ENCODE measurements around the gene TMEM132D. TPM values are rescaled to one million over a fixed set of nuclear protein-coding genes. Genes with fewer than 3 reads are reported as not detected.

Gene TMEM132D
- total RNA-seq, 2 donors from 2014 or later, result not detected

DNA sequence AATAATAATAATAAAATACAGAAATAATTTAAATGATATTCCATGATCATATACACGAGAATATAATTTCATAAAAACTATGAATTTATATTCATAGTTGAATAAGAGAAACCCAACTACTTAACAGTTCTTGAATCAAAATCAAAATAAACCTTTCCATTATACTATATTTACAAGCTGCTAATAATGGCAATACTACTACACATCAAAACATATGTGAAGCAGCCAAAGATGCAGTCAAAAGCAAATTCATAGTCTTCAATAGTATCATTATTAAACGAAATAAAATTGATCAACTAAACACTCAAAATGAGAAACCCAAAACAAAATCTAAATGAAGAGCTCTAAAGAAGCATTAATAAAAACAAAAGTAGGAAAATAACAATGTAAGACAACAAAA lies 197.1 kb downstream of the TMEM132D start:
- ATAC-seq (ENCODE audit: insufficient number of reproducible peaks, low FRiP score, low read depth), result no peak
- no peak for DNase-seq (ENCODE audit: low spot score)
- no peaks in the 10 kb centered on the region for H3K27me3 ChIP-seq (replicated peaks; ENCODE audit: insufficient read depth)
- H3K36me3 ChIP-seq, result no peaks in the 10 kb centered on the region
- H3K9me3 ChIP-seq, result peaks cover 2% of the 10 kb centered on the region
- H3K27ac ChIP-seq, result no peak overlapping the region
- no peak overlapping the region for H3K4me3 ChIP-seq
- TF ChIP-seq, protein P1, sequence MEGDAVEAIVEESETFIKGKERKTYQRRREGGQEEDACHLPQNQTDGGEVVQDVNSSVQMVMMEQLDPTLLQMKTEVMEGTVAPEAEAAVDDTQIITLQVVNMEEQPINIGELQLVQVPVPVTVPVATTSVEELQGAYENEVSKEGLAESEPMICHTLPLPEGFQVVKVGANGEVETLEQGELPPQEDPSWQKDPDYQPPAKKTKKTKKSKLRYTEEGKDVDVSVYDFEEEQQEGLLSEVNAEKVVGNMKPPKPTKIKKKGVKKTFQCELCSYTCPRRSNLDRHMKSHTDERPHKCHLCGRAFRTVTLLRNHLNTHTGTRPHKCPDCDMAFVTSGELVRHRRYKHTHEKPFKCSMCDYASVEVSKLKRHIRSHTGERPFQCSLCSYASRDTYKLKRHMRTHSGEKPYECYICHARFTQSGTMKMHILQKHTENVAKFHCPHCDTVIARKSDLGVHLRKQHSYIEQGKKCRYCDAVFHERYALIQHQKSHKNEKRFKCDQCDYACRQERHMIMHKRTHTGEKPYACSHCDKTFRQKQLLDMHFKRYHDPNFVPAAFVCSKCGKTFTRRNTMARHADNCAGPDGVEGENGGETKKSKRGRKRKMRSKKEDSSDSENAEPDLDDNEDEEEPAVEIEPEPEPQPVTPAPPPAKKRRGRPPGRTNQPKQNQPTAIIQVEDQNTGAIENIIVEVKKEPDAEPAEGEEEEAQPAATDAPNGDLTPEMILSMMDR (IDR thresholded peaks at IDR 0.05), result no peak
- H3K4me1 ChIP-seq (ENCODE audit: control insufficient read depth in 1 of 2, low read depth in 2 of 2), result no peaks in the 10 kb centered on the region

GRCh38 chr12:129704232-129704830 lies 199.5 kb downstream of the TMEM132D start:
- peaks cover 2% of the 10 kb centered on the region for H3K9me3 ChIP-seq
- H3K27me3 ChIP-seq (replicated peaks; ENCODE audit: insufficient read depth), result no peaks in the 10 kb centered on the region
- no peaks in the 10 kb centered on the region for H3K4me1 ChIP-seq (ENCODE audit: control insufficient read depth in 1 of 2, low read depth in 2 of 2)
- H3K27ac ChIP-seq, result no peak overlapping the region
- no peak overlapping the region for H3K4me3 ChIP-seq
- TF ChIP-seq, protein P1 (IDR thresholded peaks at IDR 0.05), result no peak
- no peaks in the 10 kb centered on the region for H3K36me3 ChIP-seq
- ATAC-seq (ENCODE audit: insufficient number of reproducible peaks, low FRiP score, low read depth) (no peak), DNase-seq (ENCODE audit: low spot score) (no peak)

DNA sequence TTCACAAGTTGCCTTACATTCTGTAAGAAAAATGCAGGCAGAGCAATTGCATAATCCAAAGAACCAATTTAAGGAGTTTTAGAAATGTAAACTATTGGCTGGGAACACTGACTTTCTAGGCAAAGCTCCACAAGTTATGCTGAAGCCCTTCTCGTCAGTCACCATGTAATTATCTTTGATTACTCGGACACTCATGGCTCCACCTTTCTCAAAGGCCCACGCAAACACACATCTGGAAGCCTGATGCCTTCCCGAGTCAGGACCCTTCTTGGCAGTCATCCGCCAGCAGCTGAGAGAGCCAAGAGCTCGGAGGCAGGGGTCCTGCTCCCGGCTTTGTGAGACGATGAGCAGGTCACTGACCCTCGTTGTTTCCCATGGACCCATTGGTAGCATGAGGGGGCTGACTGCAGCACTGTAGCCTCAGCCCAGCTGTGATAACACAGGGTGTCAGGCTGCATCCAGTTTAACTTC lies 202.2 kb downstream of the TMEM132D start:
- ATAC-seq (ENCODE audit: insufficient number of reproducible peaks, low FRiP score, low read depth) (no peak), DNase-seq (ENCODE audit: low spot score) (no peak)
- no peaks in the 10 kb centered on the region for H3K36me3 ChIP-seq
- no peak overlapping the region for H3K27ac ChIP-seq
- TF ChIP-seq, protein P1 (IDR thresholded peaks at IDR 0.05), result no peak
- no peaks in the 10 kb centered on the region for H3K4me1 ChIP-seq (ENCODE audit: control insufficient read depth in 1 of 2, low read depth in 2 of 2)
- H3K27me3 ChIP-seq (replicated peaks; ENCODE audit: insufficient read depth), result no peaks in the 10 kb centered on the region
- no peak overlapping the region for H3K4me3 ChIP-seq
- H3K9me3 ChIP-seq, result peaks cover under 1% of the 10 kb centered on the region

GRCh38 chr12:129700036-129700435 lies 203.8 kb downstream of the TMEM132D start:
- no peaks in the 10 kb centered on the region for H3K9me3 ChIP-seq
- H3K27me3 ChIP-seq (replicated peaks; ENCODE audit: insufficient read depth), result no peaks in the 10 kb centered on the region
- TF ChIP-seq, protein P1 (IDR thresholded peaks at IDR 0.05), result no peak
- no peaks in the 10 kb centered on the region for H3K4me1 ChIP-seq (ENCODE audit: control insufficient read depth in 1 of 2, low read depth in 2 of 2)
- DNase-seq (ENCODE audit: low spot score) (no peak), ATAC-seq (ENCODE audit: insufficient number of reproducible peaks, low FRiP score, low read depth) (no peak)
- H3K27ac ChIP-seq, result no peak overlapping the region
- no peak overlapping the region for H3K4me3 ChIP-seq
- H3K36me3 ChIP-seq, result no peaks in the 10 kb centered on the region

- H3K36me3 ChIP-seq, result no peaks in the 10 kb centered on the region
- H3K4me3 ChIP-seq, result no peak overlapping the region
- H3K27ac ChIP-seq, result no peak overlapping the region
- ATAC-seq (ENCODE audit: insufficient number of reproducible peaks, low FRiP score, low read depth) (no peak), DNase-seq (ENCODE audit: low spot score) (no peak)
- no peaks in the 10 kb centered on the region for H3K4me1 ChIP-seq (ENCODE audit: control insufficient read depth in 1 of 2, low read depth in 2 of 2)
- TF ChIP-seq, protein P1 (IDR thresholded peaks at IDR 0.05), result no peak
- no peaks in the 10 kb centered on the region for H3K9me3 ChIP-seq
- H3K27me3 ChIP-seq (replicated peaks; ENCODE audit: insufficient read depth), result no peaks in the 10 kb centered on the region
These were observed 206.9 kb downstream of the TMEM132D start for GRCh38 chr12:129696926-129697325.

Measured in thoracic aorta (tissue), 2 donors.